A673 (cell line): ENCODE data around the gene VPS8. TPM values are rescaled to one million over a fixed set of nuclear protein-coding genes. Genes with fewer than 3 reads are reported as not detected.

Source experiments
- BruUV-seq: library from RNA; stranded (reverse); fragments of 400-500 nt; replicated peaks from 2 replicates; lab custom pipeline; 2021; lab: Mats Ljungman, UMichigan
- CTCF ChIA-PET: fragments of 300-600 bp; sonication (Branson Sonifier 250); formaldehyde crosslinking; loops from one replicate; lab custom pipeline; 2022; ENCODE audit warnings: antibody characterized with exemption; lab: Charles Lee
- POLR2A ChIA-PET: fragments of 300-600 bp; sonication (Branson Sonifier 250); formaldehyde crosslinking; loops from one replicate; lab custom pipeline; 2022; ENCODE audit warnings: antibody characterized with exemption; ENCODE audit not compliant: low non-redundant PET; lab: Charles Lee
- DNase-seq: peaks from one replicate; pipeline ENCODE4 v3.0.0-alpha.2; 2015; ENCODE audit warnings: low spot score
- H3K27ac ChIP-seq: fragments of 200-600 bp; sonication (generic); 2 replicates; pipeline ENCODE4 v1.5.1; 2016; ENCODE audit warnings: mixed run types, low read depth, mild to moderate bottlenecking, mixed read lengths, antibody characterized with exemption, low read length; ENCODE audit not compliant: poor library complexity, severe bottlenecking
- H3K27me3 ChIP-seq: fragments of 200-600 bp; sonication (generic); replicated peaks from 2 replicates; pipeline ENCODE4 v1.6.1; 2017; ENCODE audit warnings: mixed run types, low read depth, mild to moderate bottlenecking, mixed read lengths, antibody characterized with exemption, low read length; ENCODE audit not compliant: insufficient read depth, poor library complexity
- H3K36me3 ChIP-seq: fragments of 200-600 bp; sonication (generic); 2 replicates; pipeline ENCODE4 v1.6.1; 2016; ENCODE audit warnings: mixed run types, mild to moderate bottlenecking, mixed read lengths, antibody characterized with exemption, low read length; ENCODE audit not compliant: insufficient read depth, poor library complexity, severe bottlenecking
- H3K4me1 ChIP-seq: fragments of 200-600 bp; sonication (generic); 2 replicates; pipeline ENCODE4 v1.6.1; 2017; ENCODE audit warnings: mixed run types, mild to moderate bottlenecking, mixed read lengths, antibody characterized with exemption, low read length; ENCODE audit not compliant: insufficient read depth, poor library complexity, severe bottlenecking
- H3K4me3 ChIP-seq: fragments of 200-600 bp; sonication (generic); 2 replicates; pipeline ENCODE4 v1.5.1; 2016; ENCODE audit warnings: low read depth, mixed run types, mild to moderate bottlenecking, mixed read lengths, low read length; ENCODE audit not compliant: poor library complexity, severe bottlenecking
- H3K9me3 ChIP-seq: fragments of 200-600 bp; sonication (generic); 2 replicates; pipeline ENCODE4 v1.6.1; 2016; ENCODE audit warnings: mixed run types, low read depth, mild to moderate bottlenecking, mixed read lengths, antibody characterized with exemption, low read length; ENCODE audit not compliant: poor library complexity, severe bottlenecking
- CTCF ChIP-seq: fragments of 300-800, 200-600 bp; sonication (generic); conservative IDR thresholded peaks from 2 replicates; pipeline ENCODE4 v1.5.1; 2017; ENCODE audit warnings: low read depth, mild to moderate bottlenecking, antibody characterized with exemption, low read length, moderate library complexity, mixed read lengths
- EZH2 ChIP-seq: fragments of 200-600 bp; sonication (generic); IDR thresholded peaks from 2 replicates; pipeline ENCODE4 v1.6.1; 2017; ENCODE audit warnings: borderline replicate concordance, low read depth, mild to moderate bottlenecking, mixed read lengths, antibody characterized with exemption, low read length; ENCODE audit not compliant: poor library complexity, severe bottlenecking
- intact Hi-C: fragments of 100-400 bp; cut with micrococcal nuclease; formaldehyde crosslinking; loops from one replicate; pipeline ENCODE4 v1.10.0; 2022; ENCODE audit not compliant: unreplicated experiment
- total RNA-seq: library from RNA; stranded (reverse); gene quantifications from 2 replicates; pipeline ENCODE4 v1.2.3, GENCODE V29; 2021

Gene VPS8
- total RNA-seq, 1 experiment from 2014 or later, result 42.3 TPM

GRCh38 chr3:184887574-184887973, 75.6 kb downstream of the VPS8 start:
- no peak for DNase-seq
- H3K36me3 ChIP-seq, result no peaks in the 10 kb centered on the region
- TF ChIP-seq EZH2 (no peak), CTCF (no peak)
- no peak overlapping the region for H3K27ac ChIP-seq
- CTCF ChIA-PET, result no interaction called here
- H3K4me3 ChIP-seq, result no peak overlapping the region
- intact Hi-C loops, result no loop called here
- H3K27me3 ChIP-seq, result no peaks in the 10 kb centered on the region
- H3K9me3 ChIP-seq, result no peaks in the 10 kb centered on the region
- H3K4me1 ChIP-seq, result no peaks in the 10 kb centered on the region
- BruUV-seq, result no TSS peak
- POLR2A ChIA-PET, result no interaction called here

- H3K4me1 ChIP-seq, result no peaks in the 10 kb centered on the region
- no peaks in the 10 kb centered on the region for H3K27me3 ChIP-seq
- DNase-seq, result no peak
- no TSS peak for BruUV-seq
- H3K4me3 ChIP-seq, result no peak overlapping the region
- no peak overlapping the region for H3K27ac ChIP-seq
- no peaks in the 10 kb centered on the region for H3K9me3 ChIP-seq
- intact Hi-C loops, result no loop called here
- no peak for TF ChIP-seq CTCF
- ChIA-PET CTCF (no interaction called here), POLR2A (no interaction called here)
- no peaks in the 10 kb centered on the region for H3K36me3 ChIP-seq
These were observed 77.4 kb downstream of the VPS8 start for GRCh38 chr3:184889312-184889904.

- no peaks in the 10 kb centered on the region for H3K9me3 ChIP-seq
- POLR2A ChIA-PET, result no interaction called here
- H3K4me1 ChIP-seq, result no peaks in the 10 kb centered on the region
- no peak overlapping the region for H3K27ac ChIP-seq
- DNase-seq, result no peak
- no peak overlapping the region for H3K4me3 ChIP-seq
- H3K27me3 ChIP-seq, result no peaks in the 10 kb centered on the region
- H3K36me3 ChIP-seq, result no peaks in the 10 kb centered on the region
- CTCF ChIA-PET, result no interaction called here
- TF ChIP-seq EZH2 (no peak), CTCF (no peak)
- intact Hi-C loops, result no loop called here
- BruUV-seq, result no TSS peak
These were observed 82.1 kb downstream of the VPS8 start for GRCh38 chr3:184894051-184894450.
